IPS-18c (cell line): Measurements from ENCODE around the gene IGSF21.

ENCODE experiments used
- H3K4me3 ChIP-seq: 2 replicates; pipeline ENCODE4 v1.7.0; 2013; ENCODE audit warnings: low read depth, mild to moderate bottlenecking, low read length, moderate library complexity; ENCODE audit not compliant: insufficient read depth
- H3K9me3 ChIP-seq: one replicate; pipeline ENCODE4 v1.6.1; 2013; ENCODE audit warnings: mild to moderate bottlenecking, low read length, moderate library complexity; ENCODE audit not compliant: control insufficient read depth, insufficient read depth

The IGSF21 gene

GRCh38 chr1:18091660-18092446 lies 15.7 kb upstream of the IGSF21 start:
- Histone ChIP-seq H3K4me3 (no peak overlapping the region), H3K9me3 (no peaks in the 10 kb centered on the region)

- H3K9me3 ChIP-seq: no peaks in the 10 kb centered on the region
Observed at GRCh38 chr1:18093193-18093592, 14.4 kb upstream of the IGSF21 start.

GRCh38 chr1:18093646-18094045 lies 14.0 kb upstream of the IGSF21 start:
- Histone ChIP-seq H3K4me3 (no peak overlapping the region), H3K9me3 (no peaks in the 10 kb centered on the region)

More at GRCh38 chr1:18093193-18093592, 14.4 kb upstream of the IGSF21 start:
- no peak overlapping the region for H3K4me3 ChIP-seq

- no peak overlapping the region for H3K4me3 ChIP-seq
- H3K9me3 ChIP-seq: no peaks in the 10 kb centered on the region
Observed at GRCh38 chr1:18094096-18094495, 13.5 kb upstream of the IGSF21 start.

GRCh38 chr1:18097206-18097605 lies 10.4 kb upstream of the IGSF21 start:
- H3K9me3 ChIP-seq: no peaks in the 10 kb centered on the region
- H3K4me3 ChIP-seq: no peak overlapping the region

GRCh38 chr1:18099026-18099425 lies 8.6 kb upstream of the IGSF21 start:
- Histone ChIP-seq H3K4me3 (no peak overlapping the region; the same call in 1 of the 2 replicates), H3K9me3 (no peaks in the 10 kb centered on the region)

- Histone ChIP-seq H3K9me3 (no peaks in the 10 kb centered on the region), H3K4me3 (no peak overlapping the region)
Observed at GRCh38 chr1:18100060-18100459, 7.5 kb upstream of the IGSF21 start.

- Histone ChIP-seq H3K9me3 (no peaks in the 10 kb centered on the region), H3K4me3 (no peak overlapping the region)
Observed at GRCh38 chr1:18100491-18101063, 7.0 kb upstream of the IGSF21 start.

GRCh38 chr1:18101508-18101907 lies 6.1 kb upstream of the IGSF21 start:
- no peak overlapping the region for H3K4me3 ChIP-seq
- H3K9me3 ChIP-seq: no peaks in the 10 kb centered on the region

- no peak overlapping the region for H3K4me3 ChIP-seq
Observed at GRCh38 chr1:18103788-18104421, 3.7 kb upstream of the IGSF21 start.

GRCh38 chr1:18104546-18105100 lies 3.0 kb upstream of the IGSF21 start:
- Histone ChIP-seq H3K9me3 (no peaks in the 10 kb centered on the region), H3K4me3 (no peak overlapping the region)

More at GRCh38 chr1:18103788-18104421, 3.7 kb upstream of the IGSF21 start:
- no peaks in the 10 kb centered on the region for H3K9me3 ChIP-seq

GRCh38 chr1:18105196-18105595 lies 2.4 kb upstream of the IGSF21 start:
- Histone ChIP-seq H3K4me3 (no peak overlapping the region), H3K9me3 (peaks cover 2% of the 10 kb centered on the region)

GRCh38 chr1:18108299-18109057 lies 880 bp downstream of the IGSF21 start:
- peaks cover 2% of the 10 kb centered on the region for H3K9me3 ChIP-seq
- peak overlapping the region; percentile 35 for H3K4me3 ChIP-seq

- peak overlapping the region; percentile 35 for H3K4me3 ChIP-seq
Observed at GRCh38 chr1:18109058-18109755, 1.6 kb downstream of the IGSF21 start.

GRCh38 chr1:18109756-18110597 lies 2.4 kb downstream of the IGSF21 start:
- Histone ChIP-seq H3K9me3 (peaks cover 2% of the 10 kb centered on the region), H3K4me3 (peak overlapping the region; percentile 35)

More at GRCh38 chr1:18109058-18109755, 1.6 kb downstream of the IGSF21 start:
- H3K9me3 ChIP-seq: peaks cover 2% of the 10 kb centered on the region

- Histone ChIP-seq H3K9me3 (peaks cover 2% of the 10 kb centered on the region), H3K4me3 (peak overlapping the region; percentile 35)
Observed at GRCh38 chr1:18110598-18110939, 3.0 kb downstream of the IGSF21 start.
